ENCODE data around the gene RGS7.

RGS7 gene

GRCh38 chr1:241332037-241332409 lies 25.0 kb downstream of the RGS7 start:
- TF ChIP-seq, protein P1, sequence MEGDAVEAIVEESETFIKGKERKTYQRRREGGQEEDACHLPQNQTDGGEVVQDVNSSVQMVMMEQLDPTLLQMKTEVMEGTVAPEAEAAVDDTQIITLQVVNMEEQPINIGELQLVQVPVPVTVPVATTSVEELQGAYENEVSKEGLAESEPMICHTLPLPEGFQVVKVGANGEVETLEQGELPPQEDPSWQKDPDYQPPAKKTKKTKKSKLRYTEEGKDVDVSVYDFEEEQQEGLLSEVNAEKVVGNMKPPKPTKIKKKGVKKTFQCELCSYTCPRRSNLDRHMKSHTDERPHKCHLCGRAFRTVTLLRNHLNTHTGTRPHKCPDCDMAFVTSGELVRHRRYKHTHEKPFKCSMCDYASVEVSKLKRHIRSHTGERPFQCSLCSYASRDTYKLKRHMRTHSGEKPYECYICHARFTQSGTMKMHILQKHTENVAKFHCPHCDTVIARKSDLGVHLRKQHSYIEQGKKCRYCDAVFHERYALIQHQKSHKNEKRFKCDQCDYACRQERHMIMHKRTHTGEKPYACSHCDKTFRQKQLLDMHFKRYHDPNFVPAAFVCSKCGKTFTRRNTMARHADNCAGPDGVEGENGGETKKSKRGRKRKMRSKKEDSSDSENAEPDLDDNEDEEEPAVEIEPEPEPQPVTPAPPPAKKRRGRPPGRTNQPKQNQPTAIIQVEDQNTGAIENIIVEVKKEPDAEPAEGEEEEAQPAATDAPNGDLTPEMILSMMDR (conservative IDR thresholded peaks at IDR 0.05), result no peak
- H3K27ac ChIP-seq, result no peak overlapping the region

DNA sequence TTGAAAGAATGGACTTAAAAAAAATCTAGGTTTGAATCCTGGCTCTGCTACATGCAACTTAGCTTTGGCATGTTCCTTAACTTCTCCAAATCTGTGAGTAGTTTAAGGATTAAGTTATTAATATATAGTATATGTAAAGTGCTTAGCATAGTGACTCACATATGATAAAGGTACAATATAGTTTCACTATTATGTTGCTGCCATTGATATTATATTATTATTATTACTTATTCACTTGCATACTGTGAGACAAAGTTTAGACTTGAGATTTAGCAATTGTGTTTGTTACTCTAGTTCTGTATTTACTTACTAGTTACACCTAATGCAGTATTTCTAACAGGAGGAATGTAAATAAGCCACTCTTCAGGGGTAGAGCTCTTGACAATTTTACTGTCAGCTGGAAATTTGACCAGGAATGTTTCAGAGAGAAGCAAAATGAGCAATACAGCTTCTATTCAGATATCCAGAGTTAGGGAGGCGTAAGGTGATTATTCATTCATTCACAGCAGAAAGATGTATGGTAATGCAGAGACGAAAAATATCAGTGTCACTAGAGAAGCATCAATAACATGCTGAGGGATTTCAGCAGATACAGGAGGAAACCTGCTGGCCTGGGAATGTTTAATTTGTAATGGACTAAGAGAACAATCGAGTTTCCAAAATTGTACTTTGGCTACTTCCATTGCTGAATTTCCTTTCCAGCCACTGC lies 25.5 kb downstream of the RGS7 start:
- TF ChIP-seq, protein P1 (conservative IDR thresholded peaks at IDR 0.05), result no peak
- no peak overlapping the region for H3K27ac ChIP-seq

- no peak overlapping the region for H3K27ac ChIP-seq
- TF ChIP-seq, protein P1 (conservative IDR thresholded peaks at IDR 0.05), result no peak
These were observed 26.2 kb downstream of the RGS7 start for GRCh38 chr1:241330619-241331327.

DNA sequence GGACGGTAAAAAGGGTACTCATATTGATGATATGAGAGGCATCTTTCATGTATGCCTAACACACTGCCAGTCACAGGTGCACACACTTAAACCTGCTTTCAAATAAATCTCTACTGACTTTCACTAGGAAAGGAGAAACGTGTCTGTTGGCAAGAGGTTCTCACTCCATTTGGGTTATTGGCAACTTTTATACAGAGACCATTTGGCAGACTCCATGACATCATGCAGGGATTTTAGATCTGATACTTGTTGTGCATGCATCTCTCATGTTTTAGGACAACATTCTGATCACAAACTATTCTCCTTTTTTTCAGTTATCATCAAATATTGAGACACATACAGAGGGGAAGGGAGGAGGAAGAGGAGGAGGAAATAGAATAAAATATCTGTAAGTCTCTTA lies 31.5 kb downstream of the RGS7 start:
- TF ChIP-seq, protein P1 (conservative IDR thresholded peaks at IDR 0.05), result no peak
- no peak overlapping the region for H3K27ac ChIP-seq

GRCh38 chr1:241323514-241324195 lies 33.4 kb downstream of the RGS7 start:
- TF ChIP-seq, protein P1 (conservative IDR thresholded peaks at IDR 0.05), result no peak
- H3K27ac ChIP-seq, result no peak overlapping the region

GRCh38 chr1:241317676-241318075 lies 39.3 kb downstream of the RGS7 start:
- no peak overlapping the region for H3K27ac ChIP-seq
- TF ChIP-seq, protein P1 (conservative IDR thresholded peaks at IDR 0.05), result no peak

- H3K27ac ChIP-seq, result no peak overlapping the region
- TF ChIP-seq, protein P1 (conservative IDR thresholded peaks at IDR 0.05), result no peak
These were observed 40.6 kb downstream of the RGS7 start for GRCh38 chr1:241316372-241316771.

Data from VCaP (cell line).